ENCODE data around the gene SBSN.

DNA sequence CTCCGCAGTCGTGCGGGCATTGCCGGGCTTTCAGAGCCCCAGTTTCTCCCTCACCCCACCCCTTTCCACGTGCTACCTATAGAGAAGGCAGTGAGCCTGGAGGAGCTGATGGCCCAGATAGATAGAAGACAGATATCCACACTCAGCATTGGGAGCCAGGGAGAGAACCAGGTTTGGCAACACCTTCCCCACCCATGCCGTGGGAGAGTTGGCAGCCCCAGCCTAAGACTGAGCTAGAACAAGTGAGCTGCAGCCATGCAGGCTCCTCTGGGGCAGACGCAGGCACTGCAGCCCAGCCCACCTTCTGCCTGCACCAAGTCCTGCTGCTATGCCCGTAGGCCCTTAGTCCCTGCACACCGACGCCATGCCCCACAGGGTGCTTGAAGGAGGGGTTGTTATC lies 27.5 kb downstream of the SBSN start:
- TF ChIP-seq NFE2L2 (conservative IDR thresholded peaks at IDR 0.05; ENCODE audit: low read length) (no peak), EP300 (IDR thresholded peaks at IDR 0.05) (no peak), POLR2A (IDR thresholded peaks at IDR 0.05; ENCODE audit: low read length) (no peak)

All from A549 (cell line).